Gastroesophageal sphincter (tissue), 4 donors: ENCODE measurements around the gene SSH2. TPM values are rescaled to one million over a fixed set of nuclear protein-coding genes. Genes with fewer than 3 reads are reported as not detected.
A peak's percentile ranks its signal among the peaks of the same experiment; 100 is the strongest.

Source experiments
- ATAC-seq: fragments of 150-250 bp; one replicate; pipeline ENCODE4 v1.9.1; 2016; ENCODE audit warnings: mild to moderate bottlenecking, moderate library complexity
- H3K27ac ChIP-seq, 4 donors: fragments of 200-600 bp; sonication (generic) in 3 of 4; 1 replicate in 3 of 4; 2 replicates in 1 of 4; pipeline ENCODE4 v1.5.1; 2016 to 2019
- H3K27me3 ChIP-seq: fragments of 200-600 bp; sonication (generic); one replicate; pipeline ENCODE4 v1.5.1; 2019
- H3K36me3 ChIP-seq, 2 donors: fragments of 200-600 bp; sonication (generic); one replicate each; pipeline ENCODE4 v1.5.1; 2019; ENCODE audit warnings: control low read depth in 1 of 2
- H3K4me1 ChIP-seq, 3 donors: fragments of 200-600 bp; sonication (generic); 1 replicate in 2 of 3; 2 replicates in 1 of 3; pipeline ENCODE4 v1.5.1; 2016 to 2019; ENCODE audit warnings: control low read depth in 2 of 3
- H3K4me3 ChIP-seq, 2 donors: fragments of 200-600 bp; sonication (generic); one replicate each; pipeline ENCODE4 v1.5.1; 2019; ENCODE audit warnings: mild to moderate bottlenecking in 1 of 2, moderate library complexity in 1 of 2
- H3K9me3 ChIP-seq, 3 donors: fragments of 200-600 bp; sonication (generic); one replicate each; pipeline ENCODE4 v1.5.1; 2017 to 2019; ENCODE audit warnings: control low read depth in 2 of 3
- EP300 ChIP-seq: sonication (generic); formaldehyde crosslinking; IDR thresholded peaks from one replicate; pipeline ENCODE4 v1.6.1; 2017; ENCODE audit warnings: antibody characterized with exemption, mild to moderate bottlenecking
- POLR2A ChIP-seq, 2 donors: fragments of 450-650 bp; IDR thresholded peaks; one replicate each; pipeline ENCODE4 v1.6.1; 2017; ENCODE audit warnings: antibody characterized with exemption in 2 of 2, mild to moderate bottlenecking in 2 of 2, moderate library complexity in 1 of 2
- POLR2AphosphoS5 ChIP-seq: sonication (generic); formaldehyde crosslinking; IDR thresholded peaks from one replicate; pipeline ENCODE4 v1.6.1; 2017; ENCODE audit warnings: antibody characterized with exemption
- WGBS, 2 donors: methylation state at CpG; one replicate each; pipeline ENCODE4 v1.1.5; 2018; ENCODE audit warnings: low coverage in 1 of 2; 5-methylcytosine and 5-hydroxymethylcytosine counted together
- total RNA-seq, 4 donors: library from RNA; depleted of rRNA; stranded (reverse); fragments of >200 nt; gene quantifications; one replicate each; pipeline ENCODE4 v1.1.0, GENCODE V29; 2016
- TF ChIP-seq, protein P1 (sequence below), 4 experiments: fragments of 200-600 bp in 2 of 4; fragments of 450-650 bp in 2 of 4; sonication (generic) in 1 of 4; IDR thresholded peaks; one replicate each; pipeline ENCODE4 v1.5.1; 2017 to 2019; ENCODE audit warnings: antibody characterized with exemption in 4 of 4, mild to moderate bottlenecking in 2 of 4, moderate library complexity in 2 of 4

SSH2 gene
- total RNA-seq, 4 donors from 2014 or later, result 16.0 to 39.7 (median 24.9) TPM

DNA sequence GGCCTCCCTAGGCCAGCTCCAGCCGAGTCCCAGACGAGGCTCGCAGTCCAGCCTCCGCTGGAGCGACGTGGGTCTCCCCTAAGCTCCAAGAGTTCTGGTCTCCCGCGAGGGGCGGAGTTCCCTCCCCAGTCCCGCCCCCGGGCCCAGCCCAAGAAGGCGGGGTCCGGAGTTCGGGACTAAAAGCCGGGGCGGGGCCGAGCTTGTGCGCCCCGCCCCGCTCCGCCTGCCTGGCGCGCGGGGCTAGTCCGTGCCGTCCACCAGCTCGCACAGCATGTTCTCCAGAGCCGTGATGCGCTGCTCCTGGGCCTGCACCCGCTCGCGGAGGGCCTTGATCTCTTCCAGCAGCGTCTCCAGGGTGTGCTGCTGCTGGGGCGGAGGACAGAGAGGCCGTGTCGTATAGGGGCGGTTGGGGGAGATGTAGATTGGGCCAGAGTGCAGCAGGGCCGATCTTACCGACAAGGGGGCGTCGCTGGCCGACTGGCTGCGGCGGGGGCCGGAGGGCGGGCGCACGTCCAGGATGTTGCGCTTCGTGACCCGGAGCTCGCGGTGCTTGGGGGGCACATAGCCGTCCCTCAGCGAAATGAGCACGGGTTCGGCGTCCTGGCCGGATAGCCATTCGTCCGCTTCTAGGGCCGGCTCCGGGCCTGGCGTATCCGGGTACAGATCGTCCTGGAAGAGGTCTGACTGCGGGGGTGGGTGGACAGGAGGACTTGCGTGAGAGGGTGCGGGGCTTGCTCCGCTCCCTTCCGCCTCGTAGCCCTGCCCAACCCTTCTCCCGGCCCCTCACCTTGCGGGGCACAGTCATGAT, 314.3 kb downstream of the SSH2 start:
- H3K4me1 ChIP-seq, result peaks cover 4 to 81% (median 67%) of the 10 kb centered on the region in 3 donors
- H3K4me3 ChIP-seq, result peak overlapping the region; percentile 5 to 48
- H3K9me3 ChIP-seq, result no peaks in the 10 kb centered on the region
- H3K36me3 ChIP-seq, result no peaks in the 10 kb centered on the region
- WGBS, 2 donors, result 12% methylated on average over 9 of the region's 74 CpGs; no CpG with 5 or more reads in 1 of the 2 donors
- peak overlapping the region in 3 of 4 donors; percentile 67 to 74 (median 68) for H3K27ac ChIP-seq
- TF ChIP-seq POLR2A (IDR thresholded peaks at IDR 0.05) (peak; percentile 37 to 53), POLR2AphosphoS5 (peak; percentile 55)
- TF ChIP-seq, protein P1, sequence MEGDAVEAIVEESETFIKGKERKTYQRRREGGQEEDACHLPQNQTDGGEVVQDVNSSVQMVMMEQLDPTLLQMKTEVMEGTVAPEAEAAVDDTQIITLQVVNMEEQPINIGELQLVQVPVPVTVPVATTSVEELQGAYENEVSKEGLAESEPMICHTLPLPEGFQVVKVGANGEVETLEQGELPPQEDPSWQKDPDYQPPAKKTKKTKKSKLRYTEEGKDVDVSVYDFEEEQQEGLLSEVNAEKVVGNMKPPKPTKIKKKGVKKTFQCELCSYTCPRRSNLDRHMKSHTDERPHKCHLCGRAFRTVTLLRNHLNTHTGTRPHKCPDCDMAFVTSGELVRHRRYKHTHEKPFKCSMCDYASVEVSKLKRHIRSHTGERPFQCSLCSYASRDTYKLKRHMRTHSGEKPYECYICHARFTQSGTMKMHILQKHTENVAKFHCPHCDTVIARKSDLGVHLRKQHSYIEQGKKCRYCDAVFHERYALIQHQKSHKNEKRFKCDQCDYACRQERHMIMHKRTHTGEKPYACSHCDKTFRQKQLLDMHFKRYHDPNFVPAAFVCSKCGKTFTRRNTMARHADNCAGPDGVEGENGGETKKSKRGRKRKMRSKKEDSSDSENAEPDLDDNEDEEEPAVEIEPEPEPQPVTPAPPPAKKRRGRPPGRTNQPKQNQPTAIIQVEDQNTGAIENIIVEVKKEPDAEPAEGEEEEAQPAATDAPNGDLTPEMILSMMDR (IDR thresholded peaks at IDR 0.05), result no peak
- H3K27me3 ChIP-seq, result no peaks in the 10 kb centered on the region
- ATAC-seq, result peak; percentile 77

DNA sequence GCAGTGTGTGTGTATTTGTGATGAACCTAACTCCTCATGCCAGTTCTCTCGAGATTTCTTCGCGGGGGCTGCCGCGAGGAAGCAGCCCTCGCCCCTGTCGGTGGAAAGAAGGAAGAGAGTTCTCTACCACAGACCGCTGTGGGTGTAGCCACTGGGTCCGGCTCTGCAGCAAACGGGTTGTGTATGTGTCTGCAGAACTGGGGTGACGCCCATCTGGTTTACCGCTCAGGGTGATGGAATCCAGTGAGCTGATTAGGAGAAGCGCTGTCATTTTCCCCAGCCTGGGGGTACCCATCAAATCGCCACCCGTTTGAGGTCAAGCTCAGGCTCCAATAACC, 315.0 kb downstream of the SSH2 start:
- Histone ChIP-seq H3K9me3 (no peaks in the 10 kb centered on the region), H3K27me3 (no peaks in the 10 kb centered on the region), H3K36me3 (no peaks in the 10 kb centered on the region), H3K27ac (peak overlapping the region in 3 of 4 donors; percentile 67 to 74 (median 68)), H3K4me1 (peaks cover 4 to 74% (median 66%) of the 10 kb centered on the region in 3 donors), H3K4me3 (peak overlapping the region in 1 of 2 donors; percentile 48)
- no peak for TF ChIP-seq POLR2A (IDR thresholded peaks at IDR 0.05)
- 54% methylated on average over 6 of the region's 15 CpGs; no CpG with 5 or more reads in 1 of the 2 donors for WGBS, 2 donors
- peak; percentile 1 for ATAC-seq

DNA sequence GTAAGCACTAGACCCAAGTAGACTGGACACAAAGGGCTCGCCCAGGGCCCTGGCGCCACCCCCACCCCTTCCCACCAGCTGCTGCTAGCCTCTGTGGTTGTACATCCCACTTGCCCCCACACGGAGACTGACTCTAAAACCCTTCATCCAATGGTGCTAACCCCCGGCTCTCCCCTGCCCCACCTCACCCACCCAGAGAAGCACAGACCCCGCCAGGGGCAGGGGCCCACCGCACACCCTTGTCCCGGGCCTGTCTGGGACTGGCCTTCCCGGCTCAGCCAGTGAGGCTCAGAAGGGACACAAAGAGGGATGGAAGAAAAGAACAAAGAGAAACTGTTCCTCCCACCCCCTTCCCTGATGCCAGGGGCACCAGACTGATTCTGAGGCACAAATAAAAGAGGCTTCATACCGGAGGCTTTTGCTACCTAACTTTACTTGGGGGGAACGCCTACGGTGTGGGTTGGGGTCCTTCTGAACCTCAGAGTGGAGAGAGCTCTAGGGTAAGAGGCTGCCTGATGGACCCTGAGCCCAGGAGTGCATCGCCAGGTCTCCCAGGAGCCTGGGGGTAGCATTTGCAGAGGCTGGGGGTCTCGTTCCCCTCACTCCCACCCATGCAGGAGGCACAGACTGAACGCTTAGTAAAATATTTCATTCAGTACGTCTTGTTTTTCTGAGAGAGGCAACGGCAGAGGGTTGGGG, 315.5 kb downstream of the SSH2 start:
- Histone ChIP-seq H3K27me3 (no peaks in the 10 kb centered on the region), H3K4me1 (peaks cover 4 to 69% (median 64%) of the 10 kb centered on the region in 3 donors), H3K9me3 (no peaks in the 10 kb centered on the region), H3K27ac (peak overlapping the region in 3 of 4 donors; percentile 68 to 74 (median 71)), H3K4me3 (peak overlapping the region in 1 of 2 donors; percentile 48), H3K36me3 (no peaks in the 10 kb centered on the region)
- WGBS, 2 donors, result 60 to 74% methylated on average over 8 to 9 of the region's 16 CpGs
- no peak for TF ChIP-seq EP300
- no peak for TF ChIP-seq POLR2A (IDR thresholded peaks at IDR 0.05)
- no peak for TF ChIP-seq POLR2AphosphoS5
- TF ChIP-seq, protein P1 (IDR thresholded peaks at IDR 0.05), result no peak
- ATAC-seq, result no peak

DNA sequence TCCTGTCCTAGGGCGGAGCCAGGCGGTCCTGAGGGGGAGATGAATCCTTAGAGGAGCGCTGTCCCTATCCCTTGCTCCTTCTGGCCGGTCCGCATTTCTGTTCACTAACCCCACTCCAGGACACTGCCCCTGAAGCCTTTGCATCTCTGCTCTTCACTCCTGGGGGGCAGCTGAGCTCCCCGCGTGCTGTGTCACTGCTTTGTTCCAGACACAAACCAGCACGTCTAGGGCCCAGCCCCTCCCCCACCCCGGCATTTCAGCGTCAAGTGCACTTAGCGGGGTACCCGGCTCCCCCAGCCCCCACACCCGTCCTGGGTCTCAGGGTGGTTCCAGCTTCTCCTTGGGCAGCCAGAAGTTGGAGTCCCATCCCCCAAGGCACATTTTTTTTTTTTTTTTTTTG, 316.2 kb downstream of the SSH2 start:
- TF ChIP-seq POLR2AphosphoS5, result no peak
- no peak for TF ChIP-seq POLR2A (IDR thresholded peaks at IDR 0.05)
- no peak for TF ChIP-seq EP300
- TF ChIP-seq, protein P1 (IDR thresholded peaks at IDR 0.05), result no peak
- peak overlapping the region in 1 of 2 donors; percentile 43 for H3K4me3 ChIP-seq
- ATAC-seq, result no peak
- 18 to 20% methylated on average over 7 to 11 of the region's 13 CpGs for WGBS, 2 donors
- no peaks in the 10 kb centered on the region for H3K9me3 ChIP-seq
- H3K27me3 ChIP-seq, result no peaks in the 10 kb centered on the region
- peaks cover 4 to 63% (median 58%) of the 10 kb centered on the region in 3 donors for H3K4me1 ChIP-seq
- H3K27ac ChIP-seq, result peak overlapping the region in 3 of 4 donors; percentile 16 to 71 (median 68)
- peaks cover 0 to 6% of the 10 kb centered on the region in 2 donors for H3K36me3 ChIP-seq

DNA sequence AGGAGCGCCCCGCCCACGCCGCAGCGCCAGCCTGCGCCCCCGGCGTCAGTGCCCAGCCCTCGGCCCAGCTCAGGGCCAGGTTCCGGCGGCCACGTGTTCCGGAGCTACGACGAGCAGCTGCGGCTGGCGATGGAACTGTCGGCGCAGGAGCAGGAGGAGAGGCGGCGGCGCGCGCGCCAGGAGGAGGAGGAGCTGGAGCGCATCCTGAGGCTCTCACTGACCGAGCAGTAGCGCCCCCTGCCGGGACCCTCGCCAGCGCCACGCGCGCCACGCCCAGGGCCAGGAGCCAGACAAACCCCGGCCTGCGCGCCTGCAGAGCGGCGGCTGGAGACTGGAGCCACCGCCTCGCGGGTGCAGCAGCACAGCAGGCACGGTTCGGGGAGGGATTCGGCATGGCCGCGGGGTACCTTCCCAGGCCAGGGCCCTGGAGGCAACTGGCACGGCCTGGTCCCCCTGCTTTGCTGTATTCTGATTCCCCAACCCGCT, 316.6 kb downstream of the SSH2 start:
- Histone ChIP-seq H3K9me3 (no peaks in the 10 kb centered on the region), H3K4me1 (peaks cover 4 to 58% (median 54%) of the 10 kb centered on the region in 3 donors), H3K36me3 (peaks cover 0 to 9% of the 10 kb centered on the region in 2 donors), H3K27ac (peak overlapping the region in 3 of 4 donors; percentile 58 to 71 (median 68)), H3K27me3 (no peaks in the 10 kb centered on the region), H3K4me3 (peak overlapping the region in 1 of 2 donors; percentile 43)
- peak; percentile 83 for ATAC-seq
- 0 to 5% methylated on average over 1 to 7 of the region's 50 CpGs for WGBS, 2 donors
- TF ChIP-seq POLR2A (IDR thresholded peaks at IDR 0.05) (no peak), POLR2AphosphoS5 (peak; percentile 43), EP300 (no peak)
- TF ChIP-seq, protein P1 (IDR thresholded peaks at IDR 0.05), result peak in 3 of 4 experiments; percentile 87 to 94 (median 93)
